CD4-positive, alpha-beta T cell treated with Interleukin-2 at 100 ng/mL for 4 hours (primary cell): ENCODE data around the gene RAB11A.

Source experiments
- DNase-seq: peaks from one replicate; pipeline ENCODE4 v3.0.0-alpha.2; 2020; ENCODE audit warnings: low spot score

RAB11A gene

DNA sequence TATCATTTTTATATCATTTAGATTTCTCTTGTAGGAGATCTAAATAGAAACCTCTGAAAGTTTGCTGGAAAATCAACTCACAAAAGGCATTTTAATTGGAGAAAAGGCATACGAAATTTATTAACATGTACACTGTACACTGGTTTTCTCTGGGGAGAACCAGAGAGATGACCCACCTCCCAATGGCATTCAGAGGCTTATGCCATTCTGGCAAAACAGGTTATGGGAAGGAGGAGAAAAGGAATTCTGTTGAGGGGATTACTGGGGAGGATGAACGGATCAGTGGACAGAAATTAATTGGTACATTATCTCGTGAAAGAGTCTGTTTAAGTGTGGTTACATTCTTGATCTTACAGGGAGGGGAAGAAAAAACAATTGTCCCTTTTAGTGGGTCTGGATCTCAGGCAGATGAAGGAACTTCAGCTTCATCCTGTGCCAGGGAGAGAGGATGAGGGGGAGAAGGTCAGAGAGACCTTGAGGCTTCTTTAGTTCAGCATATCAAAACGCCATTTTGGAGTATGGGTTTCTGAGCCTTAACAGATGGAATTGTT, 16.5 kb downstream of the RAB11A start:
- DNase-seq, result no peak

DNA sequence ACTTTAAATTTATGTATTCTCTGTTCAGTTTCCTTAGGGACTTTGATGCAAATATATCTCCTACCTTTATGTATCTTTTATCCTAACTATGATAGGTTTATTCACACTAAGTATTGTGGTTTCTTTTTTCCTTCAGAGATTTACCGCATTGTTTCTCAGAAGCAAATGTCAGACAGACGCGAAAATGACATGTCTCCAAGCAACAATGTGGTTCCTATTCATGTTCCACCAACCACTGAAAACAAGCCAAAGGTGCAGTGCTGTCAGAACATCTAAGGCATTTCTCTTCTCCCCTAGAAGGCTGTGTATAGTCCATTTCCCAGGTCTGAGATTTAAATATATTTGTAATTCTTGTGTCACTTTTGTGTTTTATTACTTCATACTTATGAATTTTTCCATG, 18.3 kb downstream of the RAB11A start:
- peak; percentile 71 for DNase-seq

DNA sequence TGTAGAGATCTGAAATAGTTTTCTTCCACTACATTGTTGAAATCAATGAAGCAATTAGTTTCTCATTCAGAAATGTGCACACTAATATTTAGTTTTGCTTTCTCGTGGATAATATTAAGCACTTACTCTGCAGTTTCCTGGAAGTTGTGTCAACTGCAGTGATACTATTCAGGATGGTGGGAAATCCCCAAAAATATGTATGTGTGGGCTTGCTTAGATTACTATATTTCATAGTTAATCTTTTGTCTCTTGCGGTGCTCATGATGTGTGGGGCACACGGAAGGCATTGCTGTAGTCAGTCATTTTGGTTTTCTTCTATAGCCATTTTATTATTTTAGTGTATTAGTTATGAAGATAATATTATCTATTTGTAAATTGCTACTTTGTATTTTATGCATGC, 19.7 kb downstream of the RAB11A start:
- peak; percentile 46 for DNase-seq

DNA sequence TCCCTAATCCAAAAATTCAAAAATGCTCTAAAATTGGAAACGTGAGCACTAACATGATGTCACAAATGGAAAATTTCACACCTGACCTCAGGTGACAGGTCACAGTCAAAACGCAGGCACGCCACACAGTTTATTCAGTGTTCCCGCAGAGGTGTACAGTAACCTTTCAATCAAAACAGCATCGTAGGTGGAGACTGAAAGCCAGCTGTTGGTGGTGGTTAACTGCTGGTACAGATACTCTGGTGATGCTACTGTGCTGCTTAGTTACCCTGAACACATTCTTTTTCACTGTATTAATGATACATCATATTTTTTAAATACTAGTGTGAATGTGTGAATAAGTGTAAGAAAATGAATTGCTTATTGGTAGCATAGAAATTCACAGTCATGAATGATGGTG, 23.8 kb downstream of the RAB11A start:
- no peak for DNase-seq

DNA sequence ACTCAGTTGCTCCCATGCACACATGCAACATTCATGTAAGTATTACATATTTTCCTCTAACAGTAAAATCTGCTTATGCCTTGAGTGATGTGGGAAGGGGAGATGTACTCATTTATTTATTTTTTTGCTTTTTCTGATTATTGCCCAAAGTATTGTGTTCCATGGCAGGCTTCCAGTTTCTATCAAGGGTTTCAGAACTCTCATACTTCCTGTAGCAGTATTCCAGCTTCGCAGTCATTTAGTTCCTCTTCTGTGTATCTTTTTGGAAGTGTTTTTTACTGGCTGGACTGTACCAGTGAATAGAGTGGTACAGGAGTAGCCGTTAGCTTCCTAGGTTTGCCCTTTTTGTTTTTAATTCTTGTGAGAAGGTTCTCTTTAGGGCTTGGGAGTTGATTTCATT, 26.9 kb downstream of the RAB11A start:
- no peak for DNase-seq

DNA sequence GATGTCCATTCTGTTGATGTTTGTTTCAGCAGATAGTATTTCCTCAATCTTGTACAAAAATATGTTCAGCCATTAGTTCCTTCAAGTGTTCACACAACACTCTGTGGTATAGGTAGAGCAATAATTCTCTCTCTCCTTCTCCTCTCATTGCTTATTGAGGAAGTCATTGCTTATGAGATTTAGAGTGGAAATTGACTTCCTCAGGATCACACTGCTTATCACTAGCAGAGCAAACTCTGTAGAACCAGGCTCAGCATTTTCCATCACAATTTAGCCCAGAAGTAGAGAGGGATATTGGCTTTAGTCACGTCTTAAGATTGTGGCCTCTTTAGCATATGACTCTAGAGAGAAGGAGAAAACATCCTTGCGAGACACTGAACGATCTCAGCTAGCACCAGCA, 31.2 kb downstream of the RAB11A start:
- no peak for DNase-seq

DNA sequence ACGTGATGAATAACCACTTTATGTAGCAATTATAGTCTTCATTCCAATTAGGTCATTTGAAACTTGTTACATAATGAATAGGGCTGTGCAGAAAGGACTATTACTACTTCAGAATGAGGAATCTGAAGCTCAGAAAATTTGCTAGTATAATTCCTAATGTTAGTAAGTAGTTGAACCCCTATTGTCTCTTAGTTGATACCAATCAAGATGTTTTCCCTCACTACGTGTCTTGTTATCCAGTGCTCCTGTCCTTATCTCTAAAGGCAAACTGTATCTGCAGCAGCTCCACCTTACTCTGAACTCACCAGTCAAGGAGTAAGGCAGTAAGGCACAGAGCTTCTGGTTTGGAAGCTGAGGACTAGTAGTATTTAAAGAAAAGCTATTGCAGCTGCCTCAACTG, 32.0 kb downstream of the RAB11A start:
- no peak for DNase-seq

DNA sequence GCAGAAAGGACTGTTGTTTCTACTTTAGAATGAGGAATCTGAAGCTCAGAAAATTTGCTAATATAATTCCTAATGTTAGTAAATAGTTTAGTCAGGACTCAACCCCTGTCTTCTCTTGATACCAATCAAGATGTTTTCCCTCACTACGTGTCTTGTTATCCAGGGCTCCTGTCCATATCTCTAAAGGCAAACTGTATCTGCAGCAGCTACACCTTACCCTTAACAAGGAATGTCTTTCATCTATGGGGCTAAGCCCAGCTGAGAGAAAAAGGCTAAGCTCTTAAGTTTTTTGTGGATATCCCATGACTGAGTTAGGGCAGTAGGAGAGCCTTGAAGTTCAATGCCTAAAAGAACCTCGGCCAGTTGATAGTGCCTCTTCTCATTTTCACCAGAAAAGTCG, 32.5 kb downstream of the RAB11A start:
- no peak for DNase-seq

DNA sequence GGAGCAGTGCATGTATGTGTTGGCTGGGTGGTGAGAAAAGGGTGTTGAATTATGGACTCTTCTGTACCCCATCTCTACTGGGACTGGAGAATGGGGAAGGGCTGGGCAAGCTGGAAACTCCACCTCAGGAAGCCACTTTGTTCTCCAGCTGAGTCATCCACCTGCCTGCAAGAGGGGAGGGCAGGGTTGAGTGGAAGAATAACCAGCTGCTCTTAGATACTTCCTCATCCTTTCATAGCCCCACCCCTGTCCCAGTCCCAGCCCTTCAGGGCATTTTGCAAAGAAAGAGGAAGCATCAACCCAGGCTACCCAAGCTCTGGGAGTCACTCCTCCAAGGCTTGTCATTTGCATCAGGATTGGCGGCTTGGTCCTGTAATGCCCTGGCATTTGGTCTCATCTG, 33.1 kb downstream of the RAB11A start:
- peak; percentile 27 for DNase-seq

DNA sequence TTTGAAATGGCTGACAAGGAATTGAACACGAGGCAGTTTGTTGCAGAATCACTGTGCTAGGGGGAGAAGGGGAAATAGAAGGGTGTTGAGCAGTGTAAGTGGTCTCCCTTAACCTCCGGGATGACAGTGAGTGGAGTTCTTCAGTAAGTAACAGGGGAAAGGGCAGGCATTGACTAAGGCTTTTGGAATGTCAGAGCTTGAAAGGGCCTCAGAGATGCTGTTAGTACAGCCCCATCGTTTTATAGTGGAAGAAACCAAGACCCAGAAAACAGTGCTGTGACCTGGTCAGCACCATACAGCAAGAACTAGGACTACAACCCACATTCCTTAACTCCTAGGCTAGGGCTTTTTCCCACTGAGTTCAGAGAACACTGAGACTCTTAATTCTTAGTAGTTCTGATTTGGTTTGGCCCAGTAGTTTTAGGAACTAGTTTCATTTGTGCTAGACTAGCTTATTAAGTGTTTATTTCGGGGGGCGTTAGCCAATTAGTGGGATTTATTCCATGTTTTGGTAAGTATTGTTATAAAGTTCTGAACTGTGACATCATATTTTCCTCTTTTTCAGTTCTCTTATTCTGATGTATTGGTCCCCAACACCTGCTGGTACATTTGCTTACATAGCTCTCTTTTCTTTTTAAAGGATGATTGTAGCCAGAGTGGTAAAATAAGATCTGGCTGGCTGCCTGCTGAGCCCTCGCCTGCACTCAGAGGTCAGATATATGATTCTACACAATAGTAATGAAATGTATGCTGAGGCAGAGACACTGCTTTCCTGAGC, 34.2 kb downstream of the RAB11A start:
- DNase-seq, result no peak

DNA sequence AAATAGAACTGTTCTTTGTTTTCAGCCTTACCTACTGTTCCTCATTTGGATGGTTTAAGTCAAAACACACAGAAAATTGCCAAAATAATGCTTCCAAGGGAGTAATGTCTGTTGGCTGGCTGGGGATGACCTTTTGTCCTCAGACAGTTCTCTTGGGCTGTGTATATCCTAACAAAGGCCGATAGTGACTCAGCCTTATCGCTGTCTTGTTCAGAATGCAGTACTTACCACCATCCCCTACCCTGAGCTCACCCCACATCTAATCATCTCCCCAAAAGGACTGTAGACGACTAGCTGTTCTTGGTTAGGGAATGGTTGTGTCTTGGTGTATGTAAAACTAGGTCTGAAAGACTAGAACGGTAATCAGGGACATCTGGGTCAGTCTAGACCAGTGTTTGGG, 35.0 kb downstream of the RAB11A start:
- DNase-seq, result no peak

DNA sequence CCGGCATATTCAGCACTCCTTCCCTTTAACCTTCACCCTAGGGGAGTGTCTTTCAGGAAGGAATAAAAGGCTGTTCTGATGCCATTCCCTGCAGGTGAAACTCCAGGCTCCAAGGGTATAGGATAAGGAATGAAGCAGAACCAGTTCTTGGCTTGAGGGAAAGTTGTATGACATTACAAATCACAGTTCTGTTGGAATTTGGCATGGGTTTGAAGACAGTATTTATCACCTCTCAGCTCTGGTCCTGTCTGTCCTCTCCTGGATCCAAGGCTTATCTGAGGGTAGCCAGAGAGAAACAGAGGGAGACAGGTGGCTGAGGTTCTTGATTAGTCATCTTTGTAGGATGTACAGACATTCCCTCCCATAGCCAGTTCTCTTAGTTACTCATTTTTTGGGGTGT, 37.1 kb downstream of the RAB11A start:
- DNase-seq, result no peak

DNA sequence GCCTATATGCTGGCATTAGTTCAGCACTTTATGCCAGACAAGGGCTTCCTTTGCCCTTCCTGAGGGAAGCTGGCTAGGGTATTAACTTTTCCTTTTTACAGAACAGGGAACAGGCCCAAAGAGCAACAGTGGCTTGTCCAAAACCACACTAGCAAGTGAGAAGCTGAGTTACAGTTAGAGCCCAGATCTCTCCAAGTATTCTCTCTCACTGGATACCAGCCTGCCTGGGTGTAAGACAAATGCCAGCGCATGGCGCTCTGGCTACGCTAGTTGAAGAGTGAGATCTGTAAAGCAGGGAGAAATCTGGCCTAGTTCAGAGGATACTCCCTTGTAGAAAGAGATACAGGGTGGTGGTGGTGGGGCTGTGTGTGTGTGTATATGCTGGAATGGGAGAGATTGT, 38.4 kb downstream of the RAB11A start:
- no peak for DNase-seq

DNA sequence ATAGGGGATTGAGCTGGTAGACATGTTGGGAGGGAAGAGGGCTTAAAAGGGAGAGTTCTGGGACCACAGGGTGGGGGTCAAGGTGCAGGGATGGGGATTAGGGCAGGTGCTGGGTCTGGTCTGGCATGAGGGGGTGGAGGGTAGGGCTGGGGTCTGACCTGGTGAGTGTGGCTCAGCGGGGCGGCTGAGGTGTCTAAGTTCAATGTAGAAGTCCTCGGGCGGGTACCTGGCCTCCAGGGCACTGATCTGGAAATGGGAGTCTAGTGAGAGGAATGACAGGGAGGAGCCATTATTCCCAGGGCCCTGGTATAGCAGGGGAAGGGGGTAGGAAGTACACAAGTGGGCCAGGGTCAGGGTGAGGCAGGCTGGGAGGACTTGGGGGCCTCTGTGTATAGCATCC, 39.6 kb downstream of the RAB11A start:
- no peak for DNase-seq

DNA sequence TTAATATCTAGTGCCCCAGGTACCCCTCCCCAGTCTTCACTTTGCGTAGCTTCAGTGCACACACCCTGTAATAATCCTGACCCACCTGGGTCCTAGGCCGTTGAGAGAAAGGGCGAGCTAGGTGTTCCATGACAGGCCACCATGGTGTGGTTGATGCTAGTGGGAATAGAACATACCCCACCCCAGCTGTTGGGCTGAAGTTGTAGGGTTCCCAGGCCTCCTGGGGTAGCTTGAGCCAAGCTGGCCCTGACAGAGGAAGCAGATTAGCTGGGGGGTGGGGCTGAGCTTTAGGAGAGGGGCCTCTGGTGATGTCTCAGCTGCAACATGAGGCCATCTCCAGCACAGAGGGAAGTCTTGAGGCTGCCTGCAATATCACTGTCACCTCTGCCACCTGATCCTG, 40.5 kb downstream of the RAB11A start:
- no peak for DNase-seq

DNA sequence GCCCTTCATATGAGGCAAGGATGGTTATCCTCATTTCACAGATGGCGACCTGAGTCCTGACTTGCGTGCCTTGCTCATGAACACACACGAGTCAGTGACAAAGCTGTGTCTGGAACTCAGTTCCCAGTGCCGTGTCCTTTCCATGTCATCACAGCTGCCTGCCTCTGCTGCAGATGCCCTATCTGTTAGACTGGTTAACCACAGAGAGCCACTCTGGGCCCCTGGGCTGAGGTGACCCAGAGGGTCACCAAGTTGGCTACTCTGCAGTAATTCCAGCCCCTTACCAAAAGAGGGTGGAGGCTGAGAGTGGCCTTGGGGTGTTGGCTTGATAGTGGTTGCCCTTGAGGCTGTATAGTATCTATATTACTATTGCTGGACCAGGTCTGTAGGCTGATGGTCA, 41.0 kb downstream of the RAB11A start:
- no peak for DNase-seq

DNA sequence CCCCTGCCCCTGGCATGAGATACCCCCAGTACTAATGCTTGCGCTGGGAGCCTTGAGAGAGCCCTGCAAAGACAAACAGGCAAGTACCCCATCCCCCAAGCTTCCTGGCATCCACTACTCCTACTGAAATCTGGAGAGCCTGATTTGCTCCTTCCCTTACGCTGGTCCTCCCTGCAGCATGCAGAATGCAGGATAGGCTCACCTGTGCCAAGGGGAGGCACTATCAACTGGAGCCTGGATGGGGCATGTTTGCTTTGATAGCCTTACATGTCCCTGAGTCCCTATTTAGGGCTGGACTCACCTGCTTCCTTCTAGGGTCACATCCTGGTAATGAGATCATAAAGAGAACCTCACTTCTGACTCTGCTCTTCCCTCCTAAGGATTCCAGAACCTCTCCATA, 42.9 kb downstream of the RAB11A start:
- DNase-seq, result no peak

DNA sequence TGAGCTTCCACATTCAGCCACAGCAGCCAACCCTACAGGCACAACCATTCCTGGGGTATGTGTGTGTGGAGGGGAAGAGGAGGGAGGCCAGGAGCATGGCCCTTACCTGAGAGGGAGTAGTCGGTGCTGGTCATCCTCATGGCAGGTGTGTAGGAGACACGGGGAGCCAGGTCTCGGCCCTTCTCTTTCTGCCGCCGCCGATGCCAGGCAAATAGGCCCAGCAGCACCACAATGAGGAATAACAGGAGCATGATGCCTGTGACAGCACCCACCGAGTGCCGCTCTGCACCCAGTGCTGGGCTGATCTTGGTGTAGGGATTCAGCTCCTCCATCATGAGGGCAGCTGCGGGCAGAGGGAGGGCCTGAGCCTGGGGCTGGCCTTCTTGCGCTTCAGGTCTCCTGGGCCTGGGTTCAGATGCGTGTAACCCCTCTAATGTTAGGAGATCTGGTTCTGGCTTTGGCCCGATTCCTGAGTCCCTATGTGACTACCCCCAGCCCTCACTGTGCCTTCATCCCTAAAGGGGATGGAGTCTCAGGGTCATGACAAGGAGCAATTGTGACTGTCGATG, 44.4 kb downstream of the RAB11A start:
- no peak for DNase-seq

DNA sequence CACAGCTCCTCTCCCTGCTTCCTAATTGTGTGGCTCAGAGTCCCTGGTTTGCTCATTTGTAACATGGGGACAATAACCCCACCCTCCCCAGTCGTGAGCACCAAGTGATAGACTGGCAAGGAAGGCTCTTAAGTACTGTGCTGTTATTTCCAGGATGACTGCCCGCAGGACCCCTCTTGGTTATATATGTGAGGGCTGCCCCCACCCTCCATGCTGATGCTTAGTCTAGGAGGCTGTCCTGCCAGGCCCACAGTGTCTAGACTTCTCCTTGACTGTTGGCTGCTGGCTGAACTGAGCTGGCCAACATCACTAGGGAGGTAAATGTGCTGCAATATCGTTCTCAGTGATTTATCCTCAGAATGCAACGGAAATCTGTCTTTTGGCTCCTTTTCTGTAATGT, 45.1 kb downstream of the RAB11A start:
- no peak for DNase-seq

DNA sequence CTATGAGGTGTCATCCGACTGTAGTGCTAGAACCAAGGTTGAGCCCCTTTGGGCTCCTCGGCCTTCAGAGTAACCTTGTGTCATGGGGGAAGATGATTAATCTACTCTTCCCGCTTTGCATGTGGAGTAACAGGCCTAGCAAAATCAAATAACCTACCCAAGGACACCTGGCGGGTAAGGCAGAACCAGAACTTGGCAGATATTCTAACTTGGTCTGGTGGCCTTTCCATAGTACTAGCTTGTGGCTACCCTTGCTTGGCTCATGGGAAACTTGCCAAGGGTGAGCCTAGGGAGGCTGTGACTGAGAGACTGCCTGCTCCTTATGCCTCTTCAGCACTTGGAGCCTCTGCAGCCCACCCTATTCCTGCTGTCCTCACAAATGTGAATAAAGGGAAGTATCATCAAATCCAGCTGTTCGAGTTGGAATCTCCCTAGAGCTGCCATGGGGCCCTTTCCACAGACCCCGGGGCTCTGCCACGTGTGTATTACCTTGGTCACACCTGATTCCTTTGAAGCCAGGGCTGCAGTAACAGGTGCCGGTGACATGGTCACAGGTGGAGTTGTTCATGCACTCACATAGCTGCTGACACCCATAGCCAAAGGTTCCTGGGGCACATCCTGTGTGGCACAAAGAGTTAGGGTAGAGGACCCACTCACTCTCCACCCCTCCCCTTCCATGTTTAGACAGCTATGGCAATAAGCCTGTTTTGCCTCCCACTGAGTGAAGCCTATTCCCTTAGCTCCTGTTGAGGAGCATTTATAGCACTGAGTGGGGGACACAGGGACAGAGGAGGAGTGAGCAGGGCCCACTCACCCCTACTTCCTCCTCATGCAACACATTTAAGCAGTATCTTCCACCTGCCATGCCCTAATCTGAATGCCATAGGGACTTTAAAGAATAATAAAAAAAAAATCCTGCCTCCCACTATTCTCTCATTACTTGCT, 46.0 kb downstream of the RAB11A start:
- no peak for DNase-seq

DNA sequence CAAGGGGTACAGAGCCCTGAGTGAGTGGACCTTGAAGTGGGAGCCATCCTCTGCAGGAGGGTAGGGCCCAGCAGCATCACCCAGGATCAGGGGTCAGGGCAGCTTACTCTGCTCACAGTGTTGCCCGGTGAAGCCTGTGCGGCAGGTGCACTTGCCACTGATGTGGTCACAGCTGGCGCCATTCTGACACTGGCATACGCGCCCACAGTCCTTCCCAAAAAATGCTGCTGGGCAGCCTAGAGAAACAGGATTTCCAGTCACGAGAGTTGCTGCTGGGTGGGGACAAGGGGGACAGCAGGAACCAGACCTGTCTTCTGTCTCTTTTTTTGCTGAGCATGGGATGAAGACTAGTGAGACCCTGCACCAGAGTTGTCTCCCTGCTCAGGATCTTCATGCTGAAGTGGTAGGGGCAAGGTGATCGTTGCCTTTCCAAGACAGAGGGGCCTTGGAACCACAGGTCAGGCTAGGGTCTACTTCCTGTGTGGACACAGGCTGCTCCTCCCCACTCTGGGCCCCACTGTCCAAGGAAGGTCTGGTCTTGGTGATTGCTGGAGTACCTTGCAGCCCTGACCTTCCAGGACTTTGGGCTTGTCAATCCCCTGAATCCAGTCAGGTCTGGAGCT, 46.9 kb downstream of the RAB11A start:
- DNase-seq, result no peak

DNA sequence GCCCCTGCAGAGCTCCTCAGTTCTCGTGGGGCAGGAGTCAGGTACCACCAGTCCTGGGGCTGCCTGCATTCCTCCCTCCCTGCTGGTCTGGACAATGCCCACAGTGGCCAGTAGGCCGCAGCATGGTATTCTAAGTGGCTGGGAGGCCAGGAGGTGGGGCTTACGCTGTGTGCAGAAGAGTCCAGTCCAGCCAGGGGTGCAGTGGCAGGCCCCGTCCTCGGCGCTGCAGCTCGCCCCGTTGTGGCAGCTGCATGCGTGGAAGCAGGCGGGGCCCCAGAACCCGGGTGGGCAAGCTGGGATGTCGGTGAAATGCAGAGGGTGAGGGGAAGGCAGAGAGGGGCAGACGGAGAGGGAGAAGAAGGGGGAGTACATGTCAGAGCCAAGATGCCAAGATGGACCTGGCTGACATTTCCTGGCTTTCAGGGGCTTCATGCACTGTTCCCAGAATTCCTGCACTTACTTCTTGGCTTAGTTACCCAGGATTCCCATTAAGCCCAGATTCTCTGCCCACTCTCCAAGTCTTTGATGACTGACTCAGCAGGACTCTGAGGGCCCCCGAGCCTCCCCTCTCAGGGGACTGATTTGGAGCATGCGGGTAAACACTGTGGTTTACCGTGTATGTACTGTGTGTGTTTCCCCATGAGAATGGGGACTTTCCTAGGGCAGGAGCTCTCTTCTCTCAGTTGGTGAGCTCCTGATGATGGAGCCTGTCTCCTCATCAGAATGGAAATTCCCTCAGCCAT, 47.5 kb downstream of the RAB11A start:
- DNase-seq, result peak; percentile 31
